HG03135 (cell line): ENCODE measurements around the gene TDRD7.
A peak's percentile ranks its signal among the peaks of the same experiment; 100 is the strongest.
"Not testable (repeated sequence)": the region's sequence is repeated elsewhere in the genome, so short reads cannot be mapped to it uniquely, and the experiment has no call there.

Source experiments
- ATAC-seq: cut with Tn5 transposase; IDR thresholded peaks from one replicate; pipeline ENCODE4 v1.9.1; 2021; ENCODE audit warnings: mild to moderate bottlenecking, moderate library complexity; ENCODE audit not compliant: unreplicated experiment

The TDRD7 gene

DNA sequence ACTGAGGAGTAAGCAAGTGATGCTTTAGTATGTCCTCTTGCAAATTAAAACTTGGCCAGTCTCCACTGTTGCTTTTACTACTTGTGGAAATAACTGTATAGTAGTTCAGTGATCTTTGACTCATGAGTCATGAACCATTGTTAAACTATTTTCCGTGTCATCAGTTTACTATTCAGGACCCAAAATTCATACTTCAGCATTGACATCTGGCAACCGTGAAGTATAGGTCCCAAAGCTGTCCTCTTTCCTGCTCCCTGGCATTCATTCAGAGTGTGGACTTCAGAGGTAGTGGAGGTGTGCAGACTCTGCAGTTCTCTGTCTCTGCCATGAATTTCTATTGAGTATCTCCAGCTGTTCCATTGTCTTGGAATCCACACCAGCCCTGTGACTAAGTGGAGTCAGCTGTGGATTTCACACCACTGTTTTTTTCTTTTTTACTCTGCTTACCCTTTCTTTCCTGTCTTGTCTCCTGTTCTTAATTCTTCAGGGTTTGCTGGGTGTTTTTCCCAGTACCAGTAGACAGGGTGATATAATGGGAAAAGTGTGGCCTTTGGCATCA lies 7.5 kb downstream of the TDRD7 start:
- no peak for ATAC-seq

- ATAC-seq = no peak
Measured at GRCh38 chr9:97425336-97425972, 13.6 kb downstream of the TDRD7 start.

DNA sequence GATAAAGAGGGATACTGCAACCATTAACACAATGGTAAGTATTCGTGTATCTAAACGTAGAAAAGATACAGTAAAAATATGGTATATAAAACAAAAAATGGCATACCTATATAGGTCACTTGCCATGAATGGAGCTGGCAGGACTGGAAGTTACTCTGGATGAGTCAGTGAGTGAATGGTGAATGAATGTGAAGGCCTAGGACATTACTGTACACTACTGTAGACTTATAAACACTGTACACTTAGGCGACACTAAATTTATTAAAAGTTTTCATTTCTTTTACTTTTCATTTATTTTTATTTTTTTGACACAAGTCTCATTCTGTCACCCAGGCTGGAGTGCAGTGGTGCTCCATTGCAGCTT lies 14.1 kb downstream of the TDRD7 start:
- no peak for ATAC-seq

DNA sequence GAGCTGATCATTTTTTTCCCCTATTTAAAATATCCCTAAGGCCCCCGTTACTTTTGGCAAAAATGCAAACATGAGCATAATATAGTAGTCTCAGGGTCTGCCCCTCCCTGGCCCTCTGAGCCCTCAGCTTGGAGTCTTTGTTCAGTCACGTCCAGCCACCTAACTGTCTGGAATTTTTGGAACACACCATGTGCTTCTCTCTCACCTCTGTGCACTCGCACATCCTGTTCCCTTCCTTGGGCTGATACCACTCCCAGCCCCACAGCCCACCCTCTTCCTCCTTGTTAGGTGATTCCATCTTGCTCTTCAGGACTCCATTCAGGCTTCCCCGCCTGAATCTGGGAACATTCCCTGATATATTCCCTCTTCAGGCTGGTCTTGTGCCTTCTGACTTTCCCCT lies 16.0 kb downstream of the TDRD7 start:
- ATAC-seq = no peak

- ATAC-seq = no peak
Measured at GRCh38 chr9:97430316-97431043, 18.6 kb downstream of the TDRD7 start.

GRCh38 chr9:97431044-97431441 lies 19.1 kb downstream of the TDRD7 start:
- no peak for ATAC-seq

GRCh38 chr9:97431549-97432143 lies 19.8 kb downstream of the TDRD7 start:
- ATAC-seq = no peak

DNA sequence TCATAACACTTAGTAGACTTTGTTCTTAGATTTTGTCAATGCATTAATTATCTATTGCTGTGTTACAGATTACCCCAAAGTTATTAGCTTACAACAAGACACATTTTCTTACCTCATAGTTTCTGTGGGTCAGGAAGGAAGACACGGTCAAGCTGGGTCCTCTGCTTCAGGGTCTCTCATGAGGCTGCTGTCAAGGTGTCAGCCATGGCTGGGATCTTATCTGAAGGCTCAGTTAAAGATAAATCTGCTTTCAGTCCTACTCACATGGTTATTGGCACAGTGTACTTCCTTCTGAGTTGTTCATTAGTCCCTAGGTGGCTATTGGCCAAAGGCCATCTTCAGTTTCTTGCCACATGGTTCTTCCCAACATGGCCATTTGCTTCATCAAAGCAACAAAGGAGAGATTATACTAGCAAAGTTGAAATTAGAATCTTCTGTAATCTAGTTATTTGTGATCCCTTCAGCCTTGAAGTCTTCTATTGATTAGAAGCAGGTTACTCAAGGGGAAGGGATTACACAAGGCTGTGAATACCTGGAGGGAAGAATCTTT lies 25.2 kb downstream of the TDRD7 start:
- no peak for ATAC-seq

DNA sequence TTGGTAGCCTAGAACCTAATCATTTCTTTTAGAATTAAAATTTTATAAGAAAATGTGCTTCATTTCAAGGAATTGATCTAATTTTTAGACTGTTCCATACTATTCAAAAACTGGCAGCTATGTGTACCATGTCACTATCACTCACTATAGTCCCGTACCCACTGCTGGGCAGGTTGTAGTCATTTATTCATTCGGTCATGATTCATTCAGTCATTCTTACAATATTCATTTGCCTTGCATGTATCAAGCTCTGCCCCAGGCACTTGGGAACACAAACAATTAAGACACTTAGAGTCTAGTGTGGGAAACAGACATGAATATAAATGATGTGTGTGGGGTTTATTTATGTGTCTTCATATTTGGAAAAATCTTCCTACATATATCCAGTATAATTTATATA lies 26.4 kb downstream of the TDRD7 start:
- ATAC-seq = no peak

DNA sequence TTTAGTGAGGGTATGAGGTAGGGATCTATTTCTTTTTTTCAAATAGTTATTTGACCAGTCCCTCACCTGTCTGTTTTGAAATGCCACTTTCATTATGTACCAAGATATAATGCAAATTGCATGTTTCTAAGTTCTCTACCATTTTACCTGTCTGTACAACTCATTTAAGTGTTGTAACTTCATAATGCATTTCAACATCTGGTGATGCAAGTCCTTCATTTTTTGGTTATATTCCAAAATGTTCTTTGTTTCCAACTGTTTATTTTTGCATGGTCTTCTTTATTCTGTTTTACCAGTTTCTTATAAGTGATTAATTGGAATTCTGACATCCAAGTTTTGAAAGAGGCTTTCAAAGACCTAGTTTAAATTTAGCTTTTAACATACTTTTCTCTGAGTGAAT lies 26.8 kb downstream of the TDRD7 start:
- no peak for ATAC-seq

DNA sequence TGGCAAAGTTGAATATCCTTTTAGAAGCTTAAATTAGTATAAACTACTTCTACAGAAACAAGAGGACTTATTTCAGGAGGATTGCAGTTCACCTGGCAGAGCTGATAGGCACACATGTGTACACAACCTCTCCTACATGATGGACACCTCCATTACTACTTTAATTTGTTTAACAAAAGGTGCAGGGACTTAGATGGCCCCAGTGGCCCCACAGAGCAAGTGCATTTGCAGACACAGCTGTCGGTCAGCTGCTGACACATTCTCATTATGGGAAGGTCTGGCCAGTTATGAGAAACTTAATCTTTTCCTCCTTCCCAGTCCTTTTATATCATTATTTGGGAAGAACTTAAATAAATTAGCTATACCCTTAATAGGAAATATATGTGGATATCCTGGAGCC lies 28.3 kb downstream of the TDRD7 start:
- no peak for ATAC-seq

DNA sequence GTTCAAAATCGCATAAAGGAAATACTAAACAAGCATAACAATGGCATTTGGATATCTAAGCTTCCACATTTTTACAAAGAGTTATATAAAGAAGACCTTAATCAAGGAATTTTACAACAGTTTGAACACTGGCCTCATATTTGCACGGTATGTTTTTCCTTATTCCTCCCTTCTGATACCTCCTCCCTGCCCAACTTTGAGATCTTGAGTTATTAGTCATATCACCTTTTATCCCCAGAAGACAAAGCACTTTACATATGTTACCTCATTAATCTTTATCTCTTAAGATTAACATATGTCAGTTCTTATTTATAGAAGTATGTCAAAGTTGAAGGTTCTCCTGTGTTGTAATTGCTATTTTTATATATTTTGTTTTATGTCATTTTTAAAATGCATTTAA lies 29.8 kb downstream of the TDRD7 start:
- ATAC-seq = no peak

GRCh38 chr9:97445119-97445701 lies 33.3 kb downstream of the TDRD7 start:
- ATAC-seq = no peak

GRCh38 chr9:97447001-97447400 lies 35.1 kb downstream of the TDRD7 start:
- no peak for ATAC-seq

GRCh38 chr9:97453573-97453972 lies 41.7 kb downstream of the TDRD7 start:
- ATAC-seq = not testable (repeated sequence)

DNA sequence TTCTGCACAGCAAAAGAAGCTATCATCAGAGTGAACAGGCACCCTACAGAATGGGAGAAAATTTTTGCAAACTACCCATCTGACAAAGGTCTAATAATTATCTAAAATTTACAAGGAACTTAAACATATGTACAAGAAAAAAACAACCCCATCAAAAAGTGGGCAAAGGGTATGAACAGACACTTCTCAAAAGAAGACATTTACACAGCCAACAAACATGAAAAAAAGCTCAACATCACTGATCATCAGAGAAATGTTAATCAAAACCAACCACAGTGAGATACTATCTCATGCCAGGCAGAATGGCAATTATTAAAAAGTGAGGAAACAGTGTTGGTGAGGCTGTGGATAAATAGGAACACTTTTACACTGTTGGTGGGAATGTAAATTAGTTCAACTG lies 44.9 kb downstream of the TDRD7 start:
- not testable (repeated sequence) for ATAC-seq

- no peak for ATAC-seq
Measured at GRCh38 chr9:97459326-97459725, 47.4 kb downstream of the TDRD7 start.

DNA sequence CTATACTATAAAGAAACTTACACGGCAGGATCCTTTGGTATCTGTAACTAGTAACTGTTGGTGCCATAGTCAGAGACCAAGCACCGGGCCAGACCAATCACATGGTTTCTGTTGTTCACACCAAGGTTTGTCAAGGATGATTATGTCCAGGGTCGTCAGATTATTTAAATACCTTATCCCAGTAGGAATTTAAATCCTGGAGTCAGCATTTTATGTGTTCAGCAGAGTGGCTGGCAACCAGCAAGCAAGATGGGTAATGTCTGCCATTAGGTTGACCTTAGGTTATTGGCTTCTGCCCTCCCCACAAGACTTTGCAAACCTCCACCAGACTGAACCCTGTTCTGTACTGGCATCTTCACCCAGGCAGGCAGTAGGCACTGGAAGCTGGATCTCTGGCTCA lies 50.3 kb downstream of the TDRD7 start:
- ATAC-seq = no peak

- ATAC-seq = no peak
Measured at GRCh38 chr9:97462914-97463313, 51.0 kb downstream of the TDRD7 start.

GRCh38 chr9:97468658-97469448 lies 57.0 kb downstream of the TDRD7 start:
- peak; percentile 76 for ATAC-seq

DNA sequence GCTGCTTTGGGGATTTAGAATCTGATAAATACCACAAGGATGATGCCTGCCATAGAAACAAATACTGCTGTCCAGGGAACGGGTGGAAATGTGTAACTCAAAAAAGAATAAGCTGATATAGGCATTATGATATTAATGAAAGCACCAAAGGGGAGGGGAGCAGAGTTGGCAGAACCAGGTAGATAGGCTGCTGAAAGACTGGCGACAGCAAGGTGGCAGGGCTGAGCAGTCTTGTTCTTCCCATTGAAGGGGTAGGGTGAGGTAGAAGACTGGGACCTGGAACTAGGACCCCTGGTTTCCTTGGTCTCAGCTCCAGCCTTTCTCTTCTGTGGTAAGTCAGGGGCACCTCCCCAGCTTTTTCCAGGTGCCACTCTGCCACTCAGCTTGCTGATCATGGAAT lies 58.2 kb downstream of the TDRD7 start:
- no peak for ATAC-seq
